GM12891 (cell line): ENCODE data around the gene CRNKL1.

ENCODE experiments used
- PAX5 ChIP-seq: IDR thresholded peaks from 2 replicates; pipeline ENCODE4 v1.6.1; 2011; ENCODE audit warnings: low read length, moderate library complexity, mild to moderate bottlenecking; ENCODE audit not compliant: insufficient read depth, severe bottlenecking
- POLR2A ChIP-seq: IDR thresholded peaks from 2 replicates; pipeline ENCODE4 v1.6.1; 2011; ENCODE audit warnings: low read depth, low read length, control low read depth
- POLR2AphosphoS5 ChIP-seq: IDR thresholded peaks from 2 replicates; pipeline ENCODE4 v1.6.1; 2011; ENCODE audit warnings: low read depth, low read length, control low read depth
- POU2F2 ChIP-seq: IDR thresholded peaks from 2 replicates; pipeline ENCODE4 v1.6.1; 2011; ENCODE audit warnings: low read depth, mild to moderate bottlenecking, control low read depth, low read length, moderate library complexity
- TAF1 ChIP-seq: IDR thresholded peaks from 2 replicates; pipeline ENCODE4 v1.6.1; 2011; ENCODE audit warnings: low read depth, low read length, control low read depth

- TF ChIP-seq POLR2AphosphoS5 = no peak
- no peak for TF ChIP-seq POLR2A
- no peak for TF ChIP-seq TAF1
- TF ChIP-seq PAX5 = no peak
- TF ChIP-seq POU2F2 = no peak
These were observed 37.6 kb downstream of the CRNKL1 start for GRCh38 chr20:20014659-20015058.
